ENCODE data around the gene PIK3C2A.
A peak's percentile ranks its signal among the peaks of the same experiment; 100 is the strongest.
"Not testable (repeated sequence)": the region's sequence is repeated elsewhere in the genome, so short reads cannot be mapped to it uniquely, and the experiment has no call there.

Gene PIK3C2A, protein sequence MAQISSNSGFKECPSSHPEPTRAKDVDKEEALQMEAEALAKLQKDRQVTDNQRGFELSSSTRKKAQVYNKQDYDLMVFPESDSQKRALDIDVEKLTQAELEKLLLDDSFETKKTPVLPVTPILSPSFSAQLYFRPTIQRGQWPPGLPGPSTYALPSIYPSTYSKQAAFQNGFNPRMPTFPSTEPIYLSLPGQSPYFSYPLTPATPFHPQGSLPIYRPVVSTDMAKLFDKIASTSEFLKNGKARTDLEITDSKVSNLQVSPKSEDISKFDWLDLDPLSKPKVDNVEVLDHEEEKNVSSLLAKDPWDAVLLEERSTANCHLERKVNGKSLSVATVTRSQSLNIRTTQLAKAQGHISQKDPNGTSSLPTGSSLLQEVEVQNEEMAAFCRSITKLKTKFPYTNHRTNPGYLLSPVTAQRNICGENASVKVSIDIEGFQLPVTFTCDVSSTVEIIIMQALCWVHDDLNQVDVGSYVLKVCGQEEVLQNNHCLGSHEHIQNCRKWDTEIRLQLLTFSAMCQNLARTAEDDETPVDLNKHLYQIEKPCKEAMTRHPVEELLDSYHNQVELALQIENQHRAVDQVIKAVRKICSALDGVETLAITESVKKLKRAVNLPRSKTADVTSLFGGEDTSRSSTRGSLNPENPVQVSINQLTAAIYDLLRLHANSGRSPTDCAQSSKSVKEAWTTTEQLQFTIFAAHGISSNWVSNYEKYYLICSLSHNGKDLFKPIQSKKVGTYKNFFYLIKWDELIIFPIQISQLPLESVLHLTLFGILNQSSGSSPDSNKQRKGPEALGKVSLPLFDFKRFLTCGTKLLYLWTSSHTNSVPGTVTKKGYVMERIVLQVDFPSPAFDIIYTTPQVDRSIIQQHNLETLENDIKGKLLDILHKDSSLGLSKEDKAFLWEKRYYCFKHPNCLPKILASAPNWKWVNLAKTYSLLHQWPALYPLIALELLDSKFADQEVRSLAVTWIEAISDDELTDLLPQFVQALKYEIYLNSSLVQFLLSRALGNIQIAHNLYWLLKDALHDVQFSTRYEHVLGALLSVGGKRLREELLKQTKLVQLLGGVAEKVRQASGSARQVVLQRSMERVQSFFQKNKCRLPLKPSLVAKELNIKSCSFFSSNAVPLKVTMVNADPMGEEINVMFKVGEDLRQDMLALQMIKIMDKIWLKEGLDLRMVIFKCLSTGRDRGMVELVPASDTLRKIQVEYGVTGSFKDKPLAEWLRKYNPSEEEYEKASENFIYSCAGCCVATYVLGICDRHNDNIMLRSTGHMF (N-terminal part only)
- total RNA-seq = 67.3 to 70.7 (median 69.8) reads per million in 3 donors

DNA sequence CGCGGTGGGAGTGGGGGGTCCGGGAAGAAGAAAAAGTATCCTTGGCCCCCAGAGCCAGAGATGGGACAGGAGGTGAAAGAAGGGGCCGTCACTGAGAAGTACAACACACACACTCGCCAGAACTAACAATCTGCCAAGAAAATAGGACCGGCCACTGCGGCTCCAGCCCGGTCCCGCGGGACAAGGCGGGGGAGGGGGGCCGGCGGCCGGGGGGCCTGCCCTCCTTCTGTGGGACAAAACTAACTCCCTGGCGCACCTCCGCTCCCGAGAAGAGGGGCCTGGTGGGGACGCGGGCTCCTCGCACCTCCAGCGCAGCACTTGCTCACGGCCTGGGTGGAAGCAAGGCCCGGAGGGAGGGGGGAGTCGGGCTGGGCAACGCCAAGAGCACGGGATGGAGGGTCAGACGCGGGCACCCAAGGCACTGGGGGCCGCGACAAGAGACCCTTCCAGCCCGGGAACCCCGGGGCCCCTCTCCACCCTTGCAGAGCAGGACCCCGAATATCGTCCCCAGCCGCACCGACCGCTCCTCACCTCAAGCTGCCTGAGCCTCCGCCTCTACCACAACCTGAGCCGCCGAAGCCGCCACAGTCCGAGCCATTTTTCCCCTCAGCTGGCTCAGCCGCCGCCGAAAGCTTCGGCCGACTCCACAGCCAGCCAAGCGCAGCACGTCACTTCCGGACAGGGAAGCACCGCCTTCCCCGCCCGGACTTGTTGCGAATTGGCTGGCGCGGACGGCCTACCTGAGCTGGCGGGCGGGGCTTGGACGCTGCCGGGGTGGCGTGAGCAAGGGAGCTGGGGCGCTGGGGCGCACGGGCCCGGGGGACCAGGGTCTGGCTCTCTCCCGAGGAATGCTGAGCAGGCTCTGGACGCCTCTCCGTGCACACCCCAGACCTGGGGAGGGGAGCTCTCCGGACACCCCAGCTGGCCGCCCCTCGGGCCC, at the start of gene PIK3C2A:
TSS of gene PIK3C2A (minus strand) at position 670 of the 940 bp plus-strand sequence. CDS start 38,245 bp downstream, outside the sequence.
- DNase-seq = peak; percentile 85 to 92 (median 87)
- peak within 1 kb of the TSS; percentile 82 for H3K4me3 ChIP-seq (ENCODE audit: insufficient read depth, low read depth, low read length, poor library complexity, severe bottlenecking)
- peaks cover 9% of the 10 kb centered on the region for H3K4me1 ChIP-seq (ENCODE audit: control insufficient read depth, insufficient read depth, low read length, poor library complexity, severe bottlenecking)
- H3K9me3 ChIP-seq (ENCODE audit: control insufficient read depth, low read length) = no peaks in the 10 kb centered on the region
- no peaks in the 10 kb centered on the region for H3K27me3 ChIP-seq (replicated peaks; ENCODE audit: control insufficient read depth, insufficient read depth, low read length, poor library complexity, severe bottlenecking)
- no peaks in the 10 kb centered on the region for H3K36me3 ChIP-seq (ENCODE audit: control insufficient read depth, insufficient read depth, low read length)
- H3K27ac ChIP-seq (ENCODE audit: insufficient read depth, low read length, poor library complexity, severe bottlenecking) = peak within 1 kb of the TSS; percentile 77

- no peak overlapping the region for H3K27ac ChIP-seq (ENCODE audit: insufficient read depth, low read length, poor library complexity, severe bottlenecking)
- H3K4me3 ChIP-seq (ENCODE audit: insufficient read depth, low read depth, low read length, poor library complexity, severe bottlenecking) = no peak overlapping the region
- no peak for DNase-seq
- H3K4me1 ChIP-seq (ENCODE audit: control insufficient read depth, insufficient read depth, low read length, poor library complexity, severe bottlenecking) = no peaks in the 10 kb centered on the region
- H3K27me3 ChIP-seq (replicated peaks; ENCODE audit: control insufficient read depth, insufficient read depth, low read length, poor library complexity, severe bottlenecking) = no peaks in the 10 kb centered on the region
- H3K36me3 ChIP-seq (ENCODE audit: control insufficient read depth, insufficient read depth, low read length) = no peaks in the 10 kb centered on the region
- no peaks in the 10 kb centered on the region for H3K9me3 ChIP-seq (ENCODE audit: control insufficient read depth, low read length)
These were observed 49.4 kb upstream of the PIK3C2A start for GRCh38 chr11:17257196-17257595.

DNA sequence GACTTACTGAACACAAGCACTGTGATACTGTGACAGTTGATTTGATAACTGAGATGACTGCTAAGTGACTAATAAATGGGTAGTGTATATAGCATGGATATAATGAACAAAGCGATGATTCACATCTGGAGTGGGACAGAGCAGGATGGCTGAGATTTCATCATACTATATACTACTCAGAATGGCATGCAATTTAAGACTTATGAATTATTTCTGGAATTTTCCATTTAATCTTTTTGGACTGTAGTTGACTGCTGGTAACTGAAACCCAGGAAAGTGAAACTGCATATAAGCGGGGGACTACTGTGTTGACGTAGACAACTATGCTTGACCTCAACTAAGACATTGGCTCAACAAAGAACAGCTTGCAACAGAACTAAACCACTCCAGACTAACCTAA, 48.7 kb upstream of the PIK3C2A start:
- Histone ChIP-seq H3K4me1 (ENCODE audit: control insufficient read depth, insufficient read depth, low read length, poor library complexity, severe bottlenecking) (no peaks in the 10 kb centered on the region), H3K27me3 (replicated peaks; ENCODE audit: control insufficient read depth, insufficient read depth, low read length, poor library complexity, severe bottlenecking) (no peaks in the 10 kb centered on the region), H3K4me3 (ENCODE audit: insufficient read depth, low read depth, low read length, poor library complexity, severe bottlenecking) (no peak overlapping the region), H3K9me3 (ENCODE audit: control insufficient read depth, low read length) (no peaks in the 10 kb centered on the region), H3K27ac (ENCODE audit: insufficient read depth, low read length, poor library complexity, severe bottlenecking) (no peak overlapping the region), H3K36me3 (ENCODE audit: control insufficient read depth, insufficient read depth, low read length) (no peaks in the 10 kb centered on the region)
- DNase-seq = no peak

DNA sequence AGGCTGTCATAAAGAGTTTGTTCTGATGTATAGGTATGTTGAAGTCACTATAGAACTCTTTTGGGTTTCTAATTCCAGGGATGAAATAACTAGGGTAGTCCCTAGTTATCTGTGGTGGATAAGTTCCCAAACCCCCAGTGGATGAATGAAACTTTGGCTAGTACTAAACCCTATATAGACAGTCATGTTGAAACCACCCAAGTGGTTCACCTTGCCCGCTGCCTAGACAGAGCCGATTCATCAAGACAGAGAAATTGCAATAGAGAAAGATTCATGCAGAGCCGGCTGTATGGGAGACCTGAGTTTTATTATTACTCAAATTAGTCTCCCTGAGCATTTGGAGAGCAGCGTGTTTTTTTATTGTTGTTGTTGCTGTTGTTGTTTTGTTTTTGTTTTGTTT, 44.9 kb upstream of the PIK3C2A start:
- Histone ChIP-seq H3K9me3 (ENCODE audit: control insufficient read depth, low read length) (no peaks in the 10 kb centered on the region), H3K4me3 (ENCODE audit: insufficient read depth, low read depth, low read length, poor library complexity, severe bottlenecking) (no peak overlapping the region), H3K36me3 (ENCODE audit: control insufficient read depth, insufficient read depth, low read length) (no peaks in the 10 kb centered on the region), H3K27ac (ENCODE audit: insufficient read depth, low read length, poor library complexity, severe bottlenecking) (no peak overlapping the region), H3K27me3 (replicated peaks; ENCODE audit: control insufficient read depth, insufficient read depth, low read length, poor library complexity, severe bottlenecking) (no peaks in the 10 kb centered on the region), H3K4me1 (ENCODE audit: control insufficient read depth, insufficient read depth, low read length, poor library complexity, severe bottlenecking) (no peaks in the 10 kb centered on the region)
- DNase-seq = no peak

DNA sequence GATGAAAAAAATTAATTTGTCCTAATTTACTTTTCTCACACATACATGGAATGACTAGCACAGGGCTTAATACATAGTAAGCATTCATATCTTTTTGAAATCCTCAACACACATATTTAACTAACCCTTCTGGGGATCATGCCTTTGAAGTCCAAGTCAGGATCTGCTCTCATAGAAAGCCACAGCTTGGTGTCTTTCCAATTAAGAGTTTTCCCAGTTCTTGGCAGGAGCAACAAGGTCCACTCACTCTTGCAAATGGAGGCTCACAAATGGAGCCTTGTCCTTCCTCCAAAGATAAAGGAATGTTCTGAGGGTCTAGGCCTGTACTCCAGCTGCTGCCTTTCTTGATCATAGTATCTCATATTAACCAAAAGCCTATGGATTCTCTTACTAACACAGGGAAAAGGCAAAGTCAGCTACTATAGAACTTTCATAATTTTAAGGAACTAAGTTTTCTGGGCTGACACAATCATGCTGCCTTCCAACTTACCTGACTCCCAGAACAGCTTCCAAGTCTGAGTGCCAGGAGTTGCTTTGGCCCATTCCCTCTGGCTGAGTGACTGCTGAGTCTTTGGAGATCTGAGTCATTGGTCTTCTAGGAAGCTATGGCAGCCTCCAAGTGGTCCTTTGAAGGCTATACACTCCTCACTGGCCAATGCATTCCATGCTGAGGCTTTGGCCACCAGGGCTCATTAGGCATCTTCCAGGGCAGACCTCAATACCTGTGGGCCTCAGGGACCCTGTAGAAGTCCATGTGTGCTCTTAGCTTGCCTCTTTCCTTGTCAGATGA, 43.0 kb upstream of the PIK3C2A start:
- Histone ChIP-seq H3K27ac (ENCODE audit: insufficient read depth, low read length, poor library complexity, severe bottlenecking) (no peak overlapping the region), H3K4me3 (ENCODE audit: insufficient read depth, low read depth, low read length, poor library complexity, severe bottlenecking) (no peak overlapping the region), H3K4me1 (ENCODE audit: control insufficient read depth, insufficient read depth, low read length, poor library complexity, severe bottlenecking) (no peaks in the 10 kb centered on the region), H3K27me3 (replicated peaks; ENCODE audit: control insufficient read depth, insufficient read depth, low read length, poor library complexity, severe bottlenecking) (no peaks in the 10 kb centered on the region), H3K36me3 (ENCODE audit: control insufficient read depth, insufficient read depth, low read length) (no peaks in the 10 kb centered on the region), H3K9me3 (ENCODE audit: control insufficient read depth, low read length) (no peaks in the 10 kb centered on the region)
- DNase-seq = no peak

DNA sequence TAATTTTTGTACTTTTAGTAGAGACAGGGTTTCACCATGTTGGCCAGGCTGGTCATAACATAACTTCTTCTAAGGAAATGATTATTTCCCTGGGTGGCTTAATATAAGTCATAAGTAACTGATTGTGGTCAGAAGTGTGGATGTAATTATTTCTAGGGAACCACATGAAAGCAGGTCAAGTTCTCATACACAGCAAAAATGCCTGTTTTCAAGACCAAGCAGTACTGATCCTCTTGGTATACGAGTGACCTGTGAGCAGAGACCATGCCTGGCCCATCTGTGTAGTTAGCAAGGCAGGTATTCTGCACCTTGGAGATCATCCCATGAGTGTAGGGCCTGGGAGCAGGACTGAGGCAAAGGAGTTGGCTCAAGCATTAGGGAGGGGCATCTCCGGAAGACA, 36.3 kb upstream of the PIK3C2A start:
- no peak overlapping the region for H3K4me3 ChIP-seq (ENCODE audit: insufficient read depth, low read depth, low read length, poor library complexity, severe bottlenecking)
- no peaks in the 10 kb centered on the region for H3K27me3 ChIP-seq (replicated peaks; ENCODE audit: control insufficient read depth, insufficient read depth, low read length, poor library complexity, severe bottlenecking)
- H3K36me3 ChIP-seq (ENCODE audit: control insufficient read depth, insufficient read depth, low read length) = no peaks in the 10 kb centered on the region
- H3K4me1 ChIP-seq (ENCODE audit: control insufficient read depth, insufficient read depth, low read length, poor library complexity, severe bottlenecking) = no peaks in the 10 kb centered on the region
- no peaks in the 10 kb centered on the region for H3K9me3 ChIP-seq (ENCODE audit: control insufficient read depth, low read length)
- no peak overlapping the region for H3K27ac ChIP-seq (ENCODE audit: insufficient read depth, low read length, poor library complexity, severe bottlenecking)
- no peak for DNase-seq

GRCh38 chr11:17242954-17243353, 35.2 kb upstream of the PIK3C2A start:
- H3K4me3 ChIP-seq (ENCODE audit: insufficient read depth, low read depth, low read length, poor library complexity, severe bottlenecking); H3K9me3 ChIP-seq (ENCODE audit: control insufficient read depth, low read length); H3K4me1 ChIP-seq (ENCODE audit: control insufficient read depth, insufficient read depth, low read length, poor library complexity, severe bottlenecking); DNase-seq; H3K36me3 ChIP-seq (ENCODE audit: control insufficient read depth, insufficient read depth, low read length); H3K27ac ChIP-seq (ENCODE audit: insufficient read depth, low read length, poor library complexity, severe bottlenecking); H3K27me3 ChIP-seq (replicated peaks; ENCODE audit: control insufficient read depth, insufficient read depth, low read length, poor library complexity, severe bottlenecking): not testable (repeated sequence)

GRCh38 chr11:17240780-17241179, 33.0 kb upstream of the PIK3C2A start:
- Histone ChIP-seq H3K4me3 (ENCODE audit: insufficient read depth, low read depth, low read length, poor library complexity, severe bottlenecking) (no peak overlapping the region), H3K36me3 (ENCODE audit: control insufficient read depth, insufficient read depth, low read length) (no peaks in the 10 kb centered on the region), H3K4me1 (ENCODE audit: control insufficient read depth, insufficient read depth, low read length, poor library complexity, severe bottlenecking) (no peaks in the 10 kb centered on the region), H3K27me3 (replicated peaks; ENCODE audit: control insufficient read depth, insufficient read depth, low read length, poor library complexity, severe bottlenecking) (no peaks in the 10 kb centered on the region), H3K9me3 (ENCODE audit: control insufficient read depth, low read length) (no peaks in the 10 kb centered on the region), H3K27ac (ENCODE audit: insufficient read depth, low read length, poor library complexity, severe bottlenecking) (no peak overlapping the region)
- no peak for DNase-seq
